Prostate gland (tissue), 2 donors: ENCODE results near the gene RGS7. TPM values are rescaled to one million over a fixed set of nuclear protein-coding genes. Genes with fewer than 3 reads are reported as not detected.

Experiments used
- DNase-seq: peaks from one replicate; pipeline ENCODE4 v3.0.0-alpha.2; 2019; ENCODE audit warnings: low spot score
- H3K27ac ChIP-seq, 2 donors: fragments of 200-600 bp; sonication (generic); 2 replicates each; pipeline ENCODE4 v1.5.1; 2017 to 2019
- H3K27me3 ChIP-seq: fragments of 200-600 bp; sonication (generic); replicated peaks from 2 replicates; pipeline ENCODE4 v1.5.1; 2019; ENCODE audit not compliant: insufficient read depth
- H3K36me3 ChIP-seq, 2 donors: fragments of 200-600 bp; sonication (generic); 1 replicate in 1 of 2; 2 replicates in 1 of 2; pipeline versions ENCODE4 v1.5.1 to v1.8.1; 2017 to 2019
- H3K4me1 ChIP-seq: fragments of 200-600 bp; sonication (generic); replicated peaks from 2 replicates; pipeline ENCODE4 v1.5.1; 2019
- H3K4me3 ChIP-seq, 2 donors: fragments of 200-600 bp; sonication (generic); 2 replicates each; pipeline ENCODE4 v1.5.1; 2017 to 2019
- H3K9me3 ChIP-seq: fragments of 200-600 bp; sonication (generic); 2 replicates; pipeline ENCODE4 v1.5.1; 2017
- POLR2A ChIP-seq: fragments of 450-650 bp; IDR thresholded peaks from one replicate; pipeline ENCODE4 v1.6.1; 2016; ENCODE audit warnings: antibody characterized with exemption, mild to moderate bottlenecking
- POLR2AphosphoS5 ChIP-seq: sonication (generic); formaldehyde crosslinking; IDR thresholded peaks from one replicate; pipeline ENCODE4 v1.6.1; 2017; ENCODE audit warnings: antibody characterized with exemption
- WGBS: methylation state at CpG from one replicate; pipeline ENCODE4 v1.1.5; 2018; 5-methylcytosine and 5-hydroxymethylcytosine counted together
- intact Hi-C: fragments of 100-400 bp; cut with DNase I; formaldehyde crosslinking; loops from one replicate; pipeline ENCODE4 v1.14.2; 2022
- total RNA-seq, 2 donors: library from RNA; depleted of rRNA; stranded (reverse); fragments of >200 nt; gene quantifications; one replicate each; pipeline ENCODE4 v1.1.0, GENCODE V29; 2016
- TF ChIP-seq, protein P1 (sequence below), 4 experiments: fragments of 200-600 bp in 2 of 4; fragments of 450-650 bp in 2 of 4; sonication (generic) in 2 of 4; IDR thresholded peaks; 1 replicate in 3 of 4; 2 replicates in 1 of 4; pipeline ENCODE4 v1.5.1; 2016 to 2019; ENCODE audit warnings: antibody characterized with exemption in 4 of 4, mild to moderate bottlenecking in 2 of 4, moderate library complexity in 2 of 4

The RGS7 gene
- total RNA-seq, 2 donors from 2014 or later, result 0.32 to 1.3 TPM

DNA sequence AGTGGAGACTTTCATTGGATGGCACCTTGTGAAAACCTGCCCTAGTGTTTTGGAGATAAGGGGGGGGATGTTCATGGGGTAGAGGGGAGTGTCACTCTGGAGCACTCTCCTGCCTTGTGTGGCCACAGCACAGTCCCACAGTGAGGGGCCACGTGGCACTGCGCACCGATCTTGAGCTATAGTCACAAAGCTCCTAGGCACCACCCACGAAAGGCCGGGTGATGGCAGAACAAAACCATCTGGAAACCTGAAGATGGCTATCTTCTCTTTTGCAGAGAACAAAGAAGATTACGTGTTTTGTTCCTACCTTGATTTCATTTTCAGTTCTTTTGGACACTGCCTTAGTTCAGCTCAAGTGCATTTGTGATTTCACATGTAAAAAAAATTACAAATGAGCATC, 220.6 kb downstream of the RGS7 start:
- no peak for DNase-seq

GRCh38 chr1:241131636-241132194, 225.3 kb downstream of the RGS7 start:
- no peak overlapping the region for H3K27ac ChIP-seq
- no peak for DNase-seq
- H3K4me1 ChIP-seq, result no peaks in the 10 kb centered on the region
- no peaks in the 10 kb centered on the region for H3K27me3 ChIP-seq
- H3K36me3 ChIP-seq, result no peaks in the 10 kb centered on the region
- TF ChIP-seq POLR2A (no peak), POLR2AphosphoS5 (no peak)
- TF ChIP-seq, protein P1, sequence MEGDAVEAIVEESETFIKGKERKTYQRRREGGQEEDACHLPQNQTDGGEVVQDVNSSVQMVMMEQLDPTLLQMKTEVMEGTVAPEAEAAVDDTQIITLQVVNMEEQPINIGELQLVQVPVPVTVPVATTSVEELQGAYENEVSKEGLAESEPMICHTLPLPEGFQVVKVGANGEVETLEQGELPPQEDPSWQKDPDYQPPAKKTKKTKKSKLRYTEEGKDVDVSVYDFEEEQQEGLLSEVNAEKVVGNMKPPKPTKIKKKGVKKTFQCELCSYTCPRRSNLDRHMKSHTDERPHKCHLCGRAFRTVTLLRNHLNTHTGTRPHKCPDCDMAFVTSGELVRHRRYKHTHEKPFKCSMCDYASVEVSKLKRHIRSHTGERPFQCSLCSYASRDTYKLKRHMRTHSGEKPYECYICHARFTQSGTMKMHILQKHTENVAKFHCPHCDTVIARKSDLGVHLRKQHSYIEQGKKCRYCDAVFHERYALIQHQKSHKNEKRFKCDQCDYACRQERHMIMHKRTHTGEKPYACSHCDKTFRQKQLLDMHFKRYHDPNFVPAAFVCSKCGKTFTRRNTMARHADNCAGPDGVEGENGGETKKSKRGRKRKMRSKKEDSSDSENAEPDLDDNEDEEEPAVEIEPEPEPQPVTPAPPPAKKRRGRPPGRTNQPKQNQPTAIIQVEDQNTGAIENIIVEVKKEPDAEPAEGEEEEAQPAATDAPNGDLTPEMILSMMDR (IDR thresholded peaks at IDR 0.05), result no peak
- H3K9me3 ChIP-seq, result no peaks in the 10 kb centered on the region
- H3K4me3 ChIP-seq, result no peak overlapping the region
- intact Hi-C loops, result no loop called here
- 70% methylated on average over 5 of the region's 5 CpGs for WGBS

More for the DNA sequence above, 220.6 kb downstream of the RGS7 start:
- intact Hi-C loops, result no loop called here
- H3K36me3 ChIP-seq, result no peaks in the 10 kb centered on the region
- H3K4me1 ChIP-seq, result no peaks in the 10 kb centered on the region
- no peak overlapping the region for H3K4me3 ChIP-seq
- TF ChIP-seq POLR2AphosphoS5 (no peak), POLR2A (no peak)
- TF ChIP-seq, protein P1 (IDR thresholded peaks at IDR 0.05), result no peak
- no peaks in the 10 kb centered on the region for H3K27me3 ChIP-seq
- H3K27ac ChIP-seq, result no peak overlapping the region
- WGBS, result 73% methylated on average over 6 of the region's 6 CpGs
- no peaks in the 10 kb centered on the region for H3K9me3 ChIP-seq

- Histone ChIP-seq H3K27ac (no peak overlapping the region), H3K4me3 (no peak overlapping the region), H3K36me3 (no peaks in the 10 kb centered on the region), H3K4me1 (no peaks in the 10 kb centered on the region), H3K9me3 (no peaks in the 10 kb centered on the region), H3K27me3 (no peaks in the 10 kb centered on the region)
- TF ChIP-seq, protein P1 (IDR thresholded peaks at IDR 0.05), result no peak
- TF ChIP-seq POLR2AphosphoS5 (no peak), POLR2A (no peak)
- intact Hi-C loops, result no loop called here
- DNase-seq, result no peak
- 77% methylated on average over 3 of the region's 3 CpGs for WGBS
Measured at GRCh38 chr1:241130881-241131280, 226.1 kb downstream of the RGS7 start.

GRCh38 chr1:241129207-241129960, 227.6 kb downstream of the RGS7 start:
- WGBS, result 57% methylated on average over 11 of the region's 11 CpGs

More at GRCh38 chr1:241129207-241129960, 227.6 kb downstream of the RGS7 start:
- intact Hi-C loops, result no loop called here
- DNase-seq, result no peak
- Histone ChIP-seq H3K27ac (no peak overlapping the region), H3K27me3 (no peaks in the 10 kb centered on the region), H3K9me3 (no peaks in the 10 kb centered on the region), H3K4me1 (no peaks in the 10 kb centered on the region), H3K36me3 (no peaks in the 10 kb centered on the region), H3K4me3 (no peak overlapping the region)
- TF ChIP-seq POLR2A (no peak), POLR2AphosphoS5 (no peak)
- TF ChIP-seq, protein P1 (IDR thresholded peaks at IDR 0.05), result no peak
